Subcutaneous adipose tissue (tissue), 4 donors: ENCODE measurements around the gene EHHADH. TPM values are rescaled to one million over a fixed set of nuclear protein-coding genes. Genes with fewer than 3 reads are reported as not detected.

Experiments
- total RNA-seq, 4 donors: library from RNA; depleted of rRNA; stranded (reverse); fragments of >200 nt; gene quantifications; one replicate each; pipeline ENCODE4 v1.1.0, GENCODE V29; 2016
- TF ChIP-seq, protein P1 (sequence below): fragments of 450-650 bp; IDR thresholded peaks from one replicate; pipeline ENCODE4 v1.5.1; 2016; ENCODE audit warnings: low read depth, mild to moderate bottlenecking, control low read depth, antibody characterized with exemption, moderate library complexity

EHHADH gene
- total RNA-seq, 4 donors from 2014 or later, result 12.3 to 23.8 (median 12.6) TPM

DNA sequence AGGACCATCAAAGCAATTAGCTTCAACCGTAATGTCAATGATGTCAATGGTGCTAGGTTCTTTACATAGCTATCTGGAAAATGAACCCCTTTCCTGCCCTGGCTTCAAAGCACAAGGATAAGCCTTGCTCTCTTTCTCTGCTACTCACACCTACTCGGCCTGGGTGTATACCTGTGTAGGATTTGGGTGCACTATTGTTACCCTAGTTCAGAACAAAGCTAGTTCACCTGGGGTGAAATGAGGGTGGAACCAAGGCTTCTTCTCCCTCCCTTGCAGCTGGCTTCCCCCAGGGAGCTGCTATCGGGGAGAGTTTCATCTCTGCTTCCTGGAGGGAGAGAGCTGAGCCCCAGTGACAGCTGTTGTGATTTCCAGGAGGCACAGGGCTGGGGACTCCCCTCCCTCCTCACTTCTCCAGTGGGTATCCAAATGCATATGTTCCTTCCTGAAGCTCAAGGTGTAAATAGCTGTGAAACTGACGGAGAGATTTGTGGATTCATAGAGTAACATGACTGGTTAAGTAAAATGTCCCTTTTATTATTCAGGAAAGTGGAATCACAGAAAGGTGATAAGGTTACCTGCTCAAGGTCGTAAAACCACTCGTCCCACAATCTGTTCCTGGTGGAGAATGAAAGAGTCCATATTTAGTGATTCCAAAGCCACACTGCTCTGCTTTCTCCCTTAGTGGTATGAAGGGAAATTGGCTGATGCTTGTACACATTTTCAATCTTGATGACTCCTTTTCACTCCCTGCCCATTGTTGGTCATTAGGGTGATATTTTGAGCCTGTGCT is 89.2 kb downstream of the EHHADH start:
- TF ChIP-seq, protein P1, sequence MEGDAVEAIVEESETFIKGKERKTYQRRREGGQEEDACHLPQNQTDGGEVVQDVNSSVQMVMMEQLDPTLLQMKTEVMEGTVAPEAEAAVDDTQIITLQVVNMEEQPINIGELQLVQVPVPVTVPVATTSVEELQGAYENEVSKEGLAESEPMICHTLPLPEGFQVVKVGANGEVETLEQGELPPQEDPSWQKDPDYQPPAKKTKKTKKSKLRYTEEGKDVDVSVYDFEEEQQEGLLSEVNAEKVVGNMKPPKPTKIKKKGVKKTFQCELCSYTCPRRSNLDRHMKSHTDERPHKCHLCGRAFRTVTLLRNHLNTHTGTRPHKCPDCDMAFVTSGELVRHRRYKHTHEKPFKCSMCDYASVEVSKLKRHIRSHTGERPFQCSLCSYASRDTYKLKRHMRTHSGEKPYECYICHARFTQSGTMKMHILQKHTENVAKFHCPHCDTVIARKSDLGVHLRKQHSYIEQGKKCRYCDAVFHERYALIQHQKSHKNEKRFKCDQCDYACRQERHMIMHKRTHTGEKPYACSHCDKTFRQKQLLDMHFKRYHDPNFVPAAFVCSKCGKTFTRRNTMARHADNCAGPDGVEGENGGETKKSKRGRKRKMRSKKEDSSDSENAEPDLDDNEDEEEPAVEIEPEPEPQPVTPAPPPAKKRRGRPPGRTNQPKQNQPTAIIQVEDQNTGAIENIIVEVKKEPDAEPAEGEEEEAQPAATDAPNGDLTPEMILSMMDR, result no peak

DNA sequence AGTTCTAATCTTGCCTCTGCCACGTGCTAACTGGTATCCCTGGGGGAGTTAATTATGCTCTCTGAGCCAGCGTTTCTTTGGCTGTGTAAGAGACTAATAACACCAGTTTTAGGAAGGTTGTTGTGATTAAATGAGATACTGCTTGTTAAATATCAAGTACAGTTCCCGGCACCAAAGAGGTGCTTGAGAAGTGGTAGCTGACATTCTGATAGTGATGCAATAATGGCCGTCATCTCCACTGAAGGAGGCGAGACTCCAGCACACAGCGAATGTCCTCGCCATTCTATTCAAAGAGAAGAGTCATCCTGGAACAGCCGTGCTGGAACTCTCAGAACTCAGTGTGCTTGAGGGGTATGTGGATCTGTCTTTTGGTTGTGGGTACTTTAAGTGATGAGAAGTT is 91.2 kb downstream of the EHHADH start:
- TF ChIP-seq, protein P1, result no peak

DNA sequence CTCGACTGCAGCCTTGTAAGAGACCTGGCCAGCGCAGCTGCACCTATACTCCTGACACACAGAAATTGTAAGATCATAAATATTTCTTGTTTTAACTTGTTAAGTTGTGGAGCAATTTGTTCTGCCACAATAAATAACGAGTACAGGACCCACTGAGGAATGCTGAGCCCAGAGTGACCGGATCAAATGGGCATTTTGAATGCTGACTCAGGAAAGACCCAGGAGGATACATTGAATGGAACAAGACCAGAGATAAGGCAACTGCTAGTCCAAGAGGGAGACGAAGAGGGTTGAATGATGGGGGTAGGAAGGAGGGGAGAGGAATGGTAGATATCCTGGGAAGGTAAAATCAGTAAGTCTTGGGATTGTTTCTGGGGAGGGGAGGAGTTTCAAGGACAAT is 92.1 kb downstream of the EHHADH start:
- TF ChIP-seq, protein P1, result no peak

DNA sequence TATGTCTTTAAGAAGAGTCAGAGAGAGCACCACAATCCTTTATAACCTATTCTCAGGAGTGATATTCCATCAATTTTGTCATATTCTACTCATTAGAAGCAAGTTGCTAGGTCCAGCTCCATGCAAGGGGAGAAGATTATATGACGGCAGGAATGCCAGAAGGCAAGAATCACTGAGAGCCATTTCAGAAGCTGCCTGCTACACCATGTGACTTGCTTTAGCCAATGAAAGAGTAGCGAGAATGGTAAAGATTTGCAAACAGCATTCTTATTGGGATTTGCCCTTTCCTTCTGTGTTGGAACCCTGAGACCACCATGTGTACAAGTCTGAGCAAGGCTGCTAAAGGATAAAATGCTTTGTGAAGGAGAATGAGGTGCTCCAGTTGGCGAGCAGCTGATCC is 96.5 kb downstream of the EHHADH start:
- TF ChIP-seq, protein P1, result no peak

DNA sequence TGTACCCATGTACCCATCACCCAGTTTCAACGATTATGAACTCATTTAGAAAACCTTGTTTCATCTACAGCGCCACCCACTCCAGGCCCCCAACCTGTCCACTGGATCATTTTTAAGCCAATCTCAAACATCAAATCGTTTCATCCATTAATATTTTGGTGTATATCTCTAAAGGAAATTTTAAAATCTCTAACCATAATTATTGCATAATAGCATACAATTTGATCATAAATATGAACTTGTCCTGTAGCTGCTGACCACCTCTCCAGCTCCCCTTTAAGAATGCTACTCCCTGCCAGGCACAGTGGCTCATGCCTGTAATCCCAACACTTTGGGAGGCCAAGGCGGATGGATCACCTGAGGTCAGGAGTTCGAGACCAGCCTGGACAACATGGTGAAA is 98.2 kb downstream of the EHHADH start:
- TF ChIP-seq, protein P1, result no peak

DNA sequence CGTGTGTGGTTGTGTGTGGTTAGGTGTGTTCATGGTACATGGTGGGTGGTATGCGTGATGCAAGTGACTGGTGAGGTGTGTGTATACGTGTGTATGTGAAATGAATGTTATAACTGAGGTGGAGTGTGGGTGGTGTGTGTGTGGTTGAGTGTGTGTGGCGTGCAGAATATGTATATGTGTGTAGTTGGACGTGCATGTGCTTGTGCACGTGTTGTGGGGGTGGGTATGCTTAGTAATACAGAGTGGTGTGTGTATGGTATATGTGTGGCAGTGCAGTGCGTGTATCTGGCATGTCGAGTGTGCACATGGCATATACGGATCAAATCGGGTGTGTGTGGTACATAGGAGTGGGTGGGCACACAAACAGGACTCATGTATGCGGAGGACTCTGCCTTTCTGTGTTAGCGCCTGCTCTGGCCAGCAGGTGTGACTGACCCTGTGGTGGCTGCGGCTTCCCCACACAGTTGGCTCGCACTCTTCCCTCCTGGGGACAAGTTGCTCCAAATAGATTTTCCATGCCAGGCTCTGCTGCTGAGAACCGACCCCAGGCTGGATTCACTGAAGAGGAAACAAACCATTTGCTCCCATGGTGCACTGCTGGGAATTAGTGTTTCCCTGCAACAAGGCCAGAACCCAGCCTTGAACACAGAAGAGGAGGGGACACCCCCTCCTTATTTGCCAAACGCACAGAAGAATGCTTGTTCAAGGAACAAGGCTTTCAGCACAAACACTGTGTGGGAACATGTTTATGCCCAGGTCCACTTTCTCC is 99.8 kb downstream of the EHHADH start:
- TF ChIP-seq, protein P1, result no peak

DNA sequence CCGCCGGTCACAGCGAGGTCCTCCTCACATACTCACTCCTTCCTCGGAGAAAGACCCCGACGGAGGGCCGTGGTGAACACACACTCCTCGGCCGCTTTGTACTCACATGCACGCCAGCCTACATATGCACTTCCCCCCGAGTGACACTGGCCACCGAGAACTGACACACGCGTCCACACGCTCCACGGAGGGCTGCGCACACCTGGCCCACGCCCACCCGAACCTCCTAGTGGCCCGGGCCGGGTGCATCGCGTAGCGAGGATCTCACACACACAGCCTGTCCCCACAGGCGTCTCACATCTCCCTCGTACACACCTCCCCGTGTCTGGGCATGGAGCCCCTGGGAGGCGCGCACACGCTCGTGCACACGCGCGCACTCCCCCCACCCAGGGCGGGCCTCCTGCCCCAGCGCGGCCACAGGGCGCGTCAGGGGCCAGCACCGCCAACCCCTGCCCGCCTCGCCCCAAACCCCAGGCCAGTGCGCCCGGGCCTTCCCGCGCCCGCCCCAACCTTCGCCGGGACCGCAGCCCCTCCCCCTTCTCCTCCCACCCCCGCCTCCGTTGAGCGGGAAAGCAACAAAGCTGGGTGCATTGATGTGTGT is 100.6 kb downstream of the EHHADH start:
- TF ChIP-seq, protein P1, result no peak
